ENCODE results near the gene DAGLA.

DAGLA gene

DNA sequence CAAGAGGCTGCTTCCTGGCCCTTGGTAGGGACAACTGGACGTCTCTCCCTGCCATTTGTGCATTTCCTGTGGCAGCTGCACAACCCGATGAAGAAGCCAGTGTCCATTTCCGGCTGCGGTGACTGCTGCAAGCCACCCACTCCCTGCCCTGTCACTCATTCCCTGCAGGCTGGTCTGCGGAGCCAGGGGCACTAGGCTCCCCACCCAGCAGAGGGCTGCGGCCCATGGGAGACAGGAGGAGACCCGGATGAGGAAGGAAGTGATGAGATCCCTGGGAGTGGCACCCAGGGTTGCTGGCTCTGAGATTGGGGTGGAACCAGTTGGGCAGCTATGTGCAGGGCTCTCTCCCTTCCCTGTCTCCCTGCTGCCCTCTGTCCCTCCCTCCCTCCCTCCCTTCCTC is 62.2 kb downstream of the DAGLA start:
- TF ChIP-seq, protein P1, sequence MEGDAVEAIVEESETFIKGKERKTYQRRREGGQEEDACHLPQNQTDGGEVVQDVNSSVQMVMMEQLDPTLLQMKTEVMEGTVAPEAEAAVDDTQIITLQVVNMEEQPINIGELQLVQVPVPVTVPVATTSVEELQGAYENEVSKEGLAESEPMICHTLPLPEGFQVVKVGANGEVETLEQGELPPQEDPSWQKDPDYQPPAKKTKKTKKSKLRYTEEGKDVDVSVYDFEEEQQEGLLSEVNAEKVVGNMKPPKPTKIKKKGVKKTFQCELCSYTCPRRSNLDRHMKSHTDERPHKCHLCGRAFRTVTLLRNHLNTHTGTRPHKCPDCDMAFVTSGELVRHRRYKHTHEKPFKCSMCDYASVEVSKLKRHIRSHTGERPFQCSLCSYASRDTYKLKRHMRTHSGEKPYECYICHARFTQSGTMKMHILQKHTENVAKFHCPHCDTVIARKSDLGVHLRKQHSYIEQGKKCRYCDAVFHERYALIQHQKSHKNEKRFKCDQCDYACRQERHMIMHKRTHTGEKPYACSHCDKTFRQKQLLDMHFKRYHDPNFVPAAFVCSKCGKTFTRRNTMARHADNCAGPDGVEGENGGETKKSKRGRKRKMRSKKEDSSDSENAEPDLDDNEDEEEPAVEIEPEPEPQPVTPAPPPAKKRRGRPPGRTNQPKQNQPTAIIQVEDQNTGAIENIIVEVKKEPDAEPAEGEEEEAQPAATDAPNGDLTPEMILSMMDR (IDR thresholded peaks at IDR 0.05) = no peak
- H3K4me3 ChIP-seq = no peak overlapping the region
- peak overlapping the region in 1 of 2 donors; percentile 22 for H3K27ac ChIP-seq
- DNase-seq (ENCODE audit: low spot score) = no peak

DNA sequence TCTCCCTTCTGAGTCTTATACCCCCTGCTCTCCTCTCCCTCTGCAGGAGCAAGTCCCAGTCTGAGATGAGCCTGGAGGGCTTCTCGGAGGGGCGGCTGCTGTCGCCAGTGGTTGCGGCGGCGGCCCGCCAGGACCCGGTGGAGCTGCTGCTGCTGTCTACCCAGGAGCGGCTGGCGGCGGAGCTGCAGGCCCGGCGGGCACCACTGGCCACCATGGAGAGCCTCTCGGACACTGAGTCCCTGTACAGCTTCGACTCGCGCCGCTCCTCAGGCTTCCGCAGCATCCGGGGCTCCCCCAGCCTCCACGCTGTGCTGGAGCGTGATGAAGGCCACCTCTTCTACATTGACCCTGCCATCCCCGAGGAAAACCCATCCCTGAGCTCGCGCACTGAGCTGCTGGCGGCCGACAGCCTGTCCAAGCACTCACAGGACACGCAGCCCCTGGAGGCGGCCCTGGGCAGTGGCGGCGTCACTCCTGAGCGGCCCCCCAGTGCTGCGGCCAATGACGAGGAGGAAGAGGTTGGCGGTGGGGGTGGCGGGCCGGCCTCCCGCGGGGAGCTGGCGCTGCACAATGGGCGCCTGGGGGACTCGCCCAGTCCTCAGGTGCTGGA is 63.4 kb downstream of the DAGLA start:
- Histone ChIP-seq H3K4me3 (no peak overlapping the region), H3K27ac (no peak overlapping the region)
- DNase-seq (ENCODE audit: low spot score) = no peak
- TF ChIP-seq, protein P1 (IDR thresholded peaks at IDR 0.05) = no peak

DNA sequence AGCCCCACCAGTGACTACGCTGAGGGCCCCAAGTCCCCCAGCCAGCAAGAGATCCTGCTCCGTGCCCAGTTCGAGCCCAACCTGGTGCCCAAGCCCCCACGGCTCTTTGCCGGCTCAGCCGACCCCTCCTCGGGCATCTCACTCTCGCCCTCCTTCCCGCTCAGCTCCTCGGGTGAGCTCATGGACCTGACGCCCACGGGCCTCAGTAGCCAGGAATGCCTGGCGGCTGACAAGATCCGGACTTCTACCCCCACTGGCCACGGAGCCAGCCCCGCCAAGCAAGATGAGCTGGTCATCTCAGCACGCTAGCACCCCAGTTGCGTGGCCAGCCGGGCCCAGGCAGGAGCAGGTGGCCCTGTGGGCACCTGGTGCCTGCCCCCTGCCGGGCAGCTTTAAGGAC is 64.0 kb downstream of the DAGLA start:
- no peak for DNase-seq (ENCODE audit: low spot score)
- TF ChIP-seq, protein P1 (IDR thresholded peaks at IDR 0.05) = no peak
- Histone ChIP-seq H3K4me3 (no peak overlapping the region), H3K27ac (no peak overlapping the region)

DNA sequence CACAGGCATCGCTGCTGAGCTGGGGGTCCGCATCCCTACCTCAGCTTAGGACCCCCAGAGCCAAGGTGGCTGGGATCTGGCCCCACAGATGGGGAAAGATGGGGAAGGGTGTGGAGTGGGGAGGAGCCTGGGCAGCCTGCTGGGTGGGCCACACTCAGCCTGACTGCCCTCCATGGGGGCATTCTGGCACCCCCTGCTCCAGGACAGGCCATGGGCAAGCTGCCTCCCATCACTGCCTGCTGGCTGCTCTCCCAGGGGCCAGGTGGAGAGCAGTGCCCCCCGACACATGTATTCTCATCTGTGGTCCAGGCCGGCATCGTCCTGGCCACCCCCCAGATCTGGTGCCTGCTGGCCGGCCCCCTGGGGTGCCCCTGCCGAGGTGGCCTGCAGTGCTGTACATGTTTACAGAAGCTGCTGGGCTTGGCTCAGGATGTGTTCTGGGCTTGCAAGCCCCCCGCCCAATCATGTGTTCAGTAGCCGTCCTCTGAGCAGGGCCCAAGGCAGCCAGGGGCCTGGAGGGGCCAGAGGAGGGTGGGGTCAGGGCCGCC is 64.5 kb downstream of the DAGLA start:
- no peak overlapping the region for H3K27ac ChIP-seq
- no peak overlapping the region for H3K4me3 ChIP-seq
- DNase-seq (ENCODE audit: low spot score) = no peak
- TF ChIP-seq, protein P1 (IDR thresholded peaks at IDR 0.05) = no peak

DNA sequence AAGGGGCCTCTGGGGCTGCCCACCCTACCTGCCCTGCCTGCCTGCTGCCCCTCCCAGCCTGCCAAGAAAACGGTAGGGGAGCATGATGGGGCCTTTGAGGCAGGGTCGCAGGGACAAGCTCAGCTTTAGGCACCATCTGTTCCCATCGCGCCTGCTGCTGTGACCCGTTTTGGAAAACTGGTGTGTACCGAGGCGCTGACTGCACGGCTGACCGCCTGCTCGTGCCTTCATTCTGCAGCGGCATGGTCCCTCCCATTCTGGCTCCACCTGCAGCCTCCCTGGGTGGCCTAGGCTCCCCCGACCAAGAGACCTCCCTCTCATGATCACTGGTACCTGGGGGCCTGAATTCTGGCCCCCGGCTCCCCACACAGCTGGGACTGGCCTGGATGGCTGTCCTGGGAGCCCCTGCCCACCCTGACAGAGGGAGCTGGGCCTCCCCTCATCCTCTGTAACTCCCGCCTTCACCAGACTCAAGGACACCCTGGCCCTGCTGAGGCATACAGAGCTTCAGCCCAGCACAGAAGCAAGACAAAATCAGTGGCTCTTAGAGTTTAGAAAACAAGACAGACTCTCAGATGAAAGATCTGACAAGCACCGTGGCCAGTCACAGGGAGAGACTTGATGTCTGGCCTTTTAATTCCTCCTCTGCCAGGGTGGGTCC is 65.7 kb downstream of the DAGLA start:
- DNase-seq (ENCODE audit: low spot score) = no peak
- Histone ChIP-seq H3K27ac (no peak overlapping the region), H3K4me3 (no peak overlapping the region)
- TF ChIP-seq, protein P1 (IDR thresholded peaks at IDR 0.05) = no peak

DNA sequence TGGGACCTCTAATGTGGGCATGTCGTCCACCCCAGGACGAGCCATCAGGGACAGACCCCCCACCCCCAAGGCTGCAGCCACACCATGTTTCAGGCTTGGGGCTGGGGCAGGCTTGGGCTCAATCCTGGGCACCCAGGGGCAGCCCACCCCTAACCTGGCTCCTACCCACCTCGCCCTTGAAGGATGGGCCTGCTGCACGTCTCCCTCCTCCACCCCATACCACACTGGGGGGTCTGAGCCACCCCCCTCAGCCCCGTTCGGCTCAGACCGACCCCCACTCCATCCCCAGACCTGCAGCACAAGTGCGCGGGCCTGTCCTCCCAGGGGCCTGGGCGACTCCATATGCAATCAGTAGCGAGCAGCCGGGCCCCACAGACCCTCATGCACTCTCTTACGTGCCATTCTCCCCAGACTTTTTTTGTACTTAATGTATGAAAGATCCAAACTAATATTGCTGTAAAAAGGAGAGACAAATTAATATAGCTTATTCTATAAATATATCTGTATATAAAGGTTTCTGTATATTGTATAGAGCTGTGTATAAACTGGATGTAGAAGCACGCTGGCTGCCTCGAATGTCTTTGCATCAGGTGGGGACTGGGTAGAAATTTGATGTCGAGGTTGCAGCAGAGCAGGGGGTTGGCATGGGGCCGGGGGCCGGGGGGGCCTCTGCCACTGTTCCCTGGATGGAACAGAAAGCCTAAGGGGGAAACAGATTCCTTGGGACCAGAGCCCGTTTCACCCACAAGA is 66.4 kb downstream of the DAGLA start:
- Histone ChIP-seq H3K4me3 (no peak overlapping the region), H3K27ac (no peak overlapping the region)
- DNase-seq (ENCODE audit: low spot score) = no peak
- TF ChIP-seq, protein P1 (IDR thresholded peaks at IDR 0.05) = no peak
